HepG2 (cell line): ENCODE measurements around the gene GAS2L2.

Source experiments
- POLR2AphosphoS5 ChIP-seq: IDR thresholded peaks from 2 replicates; pipeline ENCODE4 v1.6.1; 2012; ENCODE audit warnings: low read depth, low read length
- ZNF121 ChIP-seq: sonication (generic); formaldehyde crosslinking; IDR thresholded peaks from 2 replicates; pipeline ENCODE4 v1.5.0; 2020; ENCODE audit warnings: mild to moderate bottlenecking, missing genetic modification reagents
- TF ChIP-seq, protein P1 (sequence below): sonication (generic); formaldehyde crosslinking; IDR thresholded peaks from 2 replicates; pipeline ENCODE4 v1.4.0; 2020; ENCODE audit warnings: missing genetic modification reagents

GRCh38 chr17:35795871-35796265, 42.8 kb upstream of the GAS2L2 start:
- TF ChIP-seq, protein P1, sequence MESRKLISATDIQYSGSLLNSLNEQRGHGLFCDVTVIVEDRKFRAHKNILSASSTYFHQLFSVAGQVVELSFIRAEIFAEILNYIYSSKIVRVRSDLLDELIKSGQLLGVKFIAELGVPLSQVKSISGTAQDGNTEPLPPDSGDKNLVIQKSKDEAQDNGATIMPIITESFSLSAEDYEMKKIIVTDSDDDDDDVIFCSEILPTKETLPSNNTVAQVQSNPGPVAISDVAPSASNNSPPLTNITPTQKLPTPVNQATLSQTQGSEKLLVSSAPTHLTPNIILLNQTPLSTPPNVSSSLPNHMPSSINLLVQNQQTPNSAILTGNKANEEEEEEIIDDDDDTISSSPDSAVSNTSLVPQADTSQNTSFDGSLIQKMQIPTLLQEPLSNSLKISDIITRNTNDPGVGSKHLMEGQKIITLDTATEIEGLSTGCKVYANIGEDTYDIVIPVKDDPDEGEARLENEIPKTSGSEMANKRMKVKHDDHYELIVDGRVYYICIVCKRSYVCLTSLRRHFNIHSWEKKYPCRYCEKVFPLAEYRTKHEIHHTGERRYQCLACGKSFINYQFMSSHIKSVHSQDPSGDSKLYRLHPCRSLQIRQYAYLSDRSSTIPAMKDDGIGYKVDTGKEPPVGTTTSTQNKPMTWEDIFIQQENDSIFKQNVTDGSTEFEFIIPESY, result no peak
- no peak for TF ChIP-seq POLR2AphosphoS5
- no peak for TF ChIP-seq ZNF121 (CRISPR knock-in tag)
